ENCODE measurements around the gene ACOX3. TPM values are rescaled to one million over a fixed set of nuclear protein-coding genes. Genes with fewer than 3 reads are reported as not detected.

ACOX3 gene
- total and polyA plus RNA-seq, 4 donors = 11.4 to 24.6 (median 13.6) TPM

DNA sequence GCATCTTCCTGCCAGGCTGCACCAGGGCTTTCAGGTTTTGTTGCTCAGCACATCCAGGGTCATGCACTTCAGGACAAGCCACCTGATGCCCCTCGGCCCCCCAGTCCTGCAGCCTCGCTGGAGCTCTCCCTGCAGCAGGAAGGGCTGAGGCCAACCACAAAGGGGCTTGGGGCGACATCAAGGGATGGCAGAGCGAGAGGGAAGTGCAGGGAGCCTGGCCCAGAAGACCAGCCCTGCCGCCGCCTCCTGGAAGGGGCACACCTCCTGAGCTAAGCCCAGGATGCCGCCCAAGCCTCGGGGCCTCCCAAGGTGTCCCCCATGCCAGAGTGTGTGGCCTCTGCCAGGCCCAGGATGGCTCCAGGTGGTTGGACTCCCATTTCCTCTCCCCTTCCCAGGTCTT is 37.2 kb upstream of the ACOX3 start:
- Histone ChIP-seq H3K4me3 (ENCODE audit: low read depth in 1 of 3, low read length in 3 of 3) (no peak overlapping the region), H3K27me3 (ENCODE audit: control insufficient read depth in 4 of 4, insufficient read depth in 4 of 4, low read length in 3 of 4) (no peaks in the 10 kb centered on the region), H3K9me3 (ENCODE audit: control insufficient read depth in 4 of 4, low read length in 3 of 4) (no peaks in the 10 kb centered on the region), H3K9ac (ENCODE audit: low read depth in 1 of 2, low read length in 2 of 2) (no peak overlapping the region), H3K4me1 (ENCODE audit: control insufficient read depth in 4 of 4, insufficient read depth in 4 of 4, low read length in 3 of 4) (no peaks in the 10 kb centered on the region), H3K27ac (ENCODE audit: low read depth in 1 of 2, low read length in 2 of 2) (no peak overlapping the region), H3K36me3 (ENCODE audit: control insufficient read depth in 4 of 4, insufficient read depth in 3 of 4, low read depth in 1 of 4, low read length in 3 of 4) (peaks cover 0 to 15% (median 6%) of the 10 kb centered on the region in 4 donors)
- TF ChIP-seq, protein P1, sequence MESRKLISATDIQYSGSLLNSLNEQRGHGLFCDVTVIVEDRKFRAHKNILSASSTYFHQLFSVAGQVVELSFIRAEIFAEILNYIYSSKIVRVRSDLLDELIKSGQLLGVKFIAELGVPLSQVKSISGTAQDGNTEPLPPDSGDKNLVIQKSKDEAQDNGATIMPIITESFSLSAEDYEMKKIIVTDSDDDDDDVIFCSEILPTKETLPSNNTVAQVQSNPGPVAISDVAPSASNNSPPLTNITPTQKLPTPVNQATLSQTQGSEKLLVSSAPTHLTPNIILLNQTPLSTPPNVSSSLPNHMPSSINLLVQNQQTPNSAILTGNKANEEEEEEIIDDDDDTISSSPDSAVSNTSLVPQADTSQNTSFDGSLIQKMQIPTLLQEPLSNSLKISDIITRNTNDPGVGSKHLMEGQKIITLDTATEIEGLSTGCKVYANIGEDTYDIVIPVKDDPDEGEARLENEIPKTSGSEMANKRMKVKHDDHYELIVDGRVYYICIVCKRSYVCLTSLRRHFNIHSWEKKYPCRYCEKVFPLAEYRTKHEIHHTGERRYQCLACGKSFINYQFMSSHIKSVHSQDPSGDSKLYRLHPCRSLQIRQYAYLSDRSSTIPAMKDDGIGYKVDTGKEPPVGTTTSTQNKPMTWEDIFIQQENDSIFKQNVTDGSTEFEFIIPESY (IDR thresholded peaks at IDR 0.05) = no peak
- TF ChIP-seq EGR1 (IDR thresholded peaks at IDR 0.05; ENCODE audit: low read depth in 2 of 2) (no peak), RAD21 (IDR thresholded peaks at IDR 0.05) (no peak), YY1 (IDR thresholded peaks at IDR 0.05) (no peak), HNF4A (conservative IDR thresholded peaks at IDR 0.05) (no peak), HNF4G (IDR thresholded peaks at IDR 0.05) (no peak), TAF1 (conservative IDR thresholded peaks at IDR 0.05) (no peak), FOXA2 (IDR thresholded peaks at IDR 0.05) (no peak)
- TF ChIP-seq, protein P2, sequence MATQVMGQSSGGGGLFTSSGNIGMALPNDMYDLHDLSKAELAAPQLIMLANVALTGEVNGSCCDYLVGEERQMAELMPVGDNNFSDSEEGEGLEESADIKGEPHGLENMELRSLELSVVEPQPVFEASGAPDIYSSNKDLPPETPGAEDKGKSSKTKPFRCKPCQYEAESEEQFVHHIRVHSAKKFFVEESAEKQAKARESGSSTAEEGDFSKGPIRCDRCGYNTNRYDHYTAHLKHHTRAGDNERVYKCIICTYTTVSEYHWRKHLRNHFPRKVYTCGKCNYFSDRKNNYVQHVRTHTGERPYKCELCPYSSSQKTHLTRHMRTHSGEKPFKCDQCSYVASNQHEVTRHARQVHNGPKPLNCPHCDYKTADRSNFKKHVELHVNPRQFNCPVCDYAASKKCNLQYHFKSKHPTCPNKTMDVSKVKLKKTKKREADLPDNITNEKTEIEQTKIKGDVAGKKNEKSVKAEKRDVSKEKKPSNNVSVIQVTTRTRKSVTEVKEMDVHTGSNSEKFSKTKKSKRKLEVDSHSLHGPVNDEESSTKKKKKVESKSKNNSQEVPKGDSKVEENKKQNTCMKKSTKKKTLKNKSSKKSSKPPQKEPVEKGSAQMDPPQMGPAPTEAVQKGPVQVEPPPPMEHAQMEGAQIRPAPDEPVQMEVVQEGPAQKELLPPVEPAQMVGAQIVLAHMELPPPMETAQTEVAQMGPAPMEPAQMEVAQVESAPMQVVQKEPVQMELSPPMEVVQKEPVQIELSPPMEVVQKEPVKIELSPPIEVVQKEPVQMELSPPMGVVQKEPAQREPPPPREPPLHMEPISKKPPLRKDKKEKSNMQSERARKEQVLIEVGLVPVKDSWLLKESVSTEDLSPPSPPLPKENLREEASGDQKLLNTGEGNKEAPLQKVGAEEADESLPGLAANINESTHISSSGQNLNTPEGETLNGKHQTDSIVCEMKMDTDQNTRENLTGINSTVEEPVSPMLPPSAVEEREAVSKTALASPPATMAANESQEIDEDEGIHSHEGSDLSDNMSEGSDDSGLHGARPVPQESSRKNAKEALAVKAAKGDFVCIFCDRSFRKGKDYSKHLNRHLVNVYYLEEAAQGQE (IDR thresholded peaks at IDR 0.05) = no peak
- TF ChIP-seq, protein P3, sequence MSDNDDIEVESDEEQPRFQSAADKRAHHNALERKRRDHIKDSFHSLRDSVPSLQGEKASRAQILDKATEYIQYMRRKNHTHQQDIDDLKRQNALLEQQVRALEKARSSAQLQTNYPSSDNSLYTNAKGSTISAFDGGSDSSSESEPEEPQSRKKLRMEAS (IDR thresholded peaks at IDR 0.05) = no peak
- TF ChIP-seq, protein P4, sequence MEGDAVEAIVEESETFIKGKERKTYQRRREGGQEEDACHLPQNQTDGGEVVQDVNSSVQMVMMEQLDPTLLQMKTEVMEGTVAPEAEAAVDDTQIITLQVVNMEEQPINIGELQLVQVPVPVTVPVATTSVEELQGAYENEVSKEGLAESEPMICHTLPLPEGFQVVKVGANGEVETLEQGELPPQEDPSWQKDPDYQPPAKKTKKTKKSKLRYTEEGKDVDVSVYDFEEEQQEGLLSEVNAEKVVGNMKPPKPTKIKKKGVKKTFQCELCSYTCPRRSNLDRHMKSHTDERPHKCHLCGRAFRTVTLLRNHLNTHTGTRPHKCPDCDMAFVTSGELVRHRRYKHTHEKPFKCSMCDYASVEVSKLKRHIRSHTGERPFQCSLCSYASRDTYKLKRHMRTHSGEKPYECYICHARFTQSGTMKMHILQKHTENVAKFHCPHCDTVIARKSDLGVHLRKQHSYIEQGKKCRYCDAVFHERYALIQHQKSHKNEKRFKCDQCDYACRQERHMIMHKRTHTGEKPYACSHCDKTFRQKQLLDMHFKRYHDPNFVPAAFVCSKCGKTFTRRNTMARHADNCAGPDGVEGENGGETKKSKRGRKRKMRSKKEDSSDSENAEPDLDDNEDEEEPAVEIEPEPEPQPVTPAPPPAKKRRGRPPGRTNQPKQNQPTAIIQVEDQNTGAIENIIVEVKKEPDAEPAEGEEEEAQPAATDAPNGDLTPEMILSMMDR (IDR thresholded peaks at IDR 0.05; ENCODE audit: low read depth, low read length, missing input control) = no peak
- 95% methylated on average over 8 of the region's 8 CpGs for WGBS
- no peak for DNase-seq (ENCODE audit: low spot score)

DNA sequence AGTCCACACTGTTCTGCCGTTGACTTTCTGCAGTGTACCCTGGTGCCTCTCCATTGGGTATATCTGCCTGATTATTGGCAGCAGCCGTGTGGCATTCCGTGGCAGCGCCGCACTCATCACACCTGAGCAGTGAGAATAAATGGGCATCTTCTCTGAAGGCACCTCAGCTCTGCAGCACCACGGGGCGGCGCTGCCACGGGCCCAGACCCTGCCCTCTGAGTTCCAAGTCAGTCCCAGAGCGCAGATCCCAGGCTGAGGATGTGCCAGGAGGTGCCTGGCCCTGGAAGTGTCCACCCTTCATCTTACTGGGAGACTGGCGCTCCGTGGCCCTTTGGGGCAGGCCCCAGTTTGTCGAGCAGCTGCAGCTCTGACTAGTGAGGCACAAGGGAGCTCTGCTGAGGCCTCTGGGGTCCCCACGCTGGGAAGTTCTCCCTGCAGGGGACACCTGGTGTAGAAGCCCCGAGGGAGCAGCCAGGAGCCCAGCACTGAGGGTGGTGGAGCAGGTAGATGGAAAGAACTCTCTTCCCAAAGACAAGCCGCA is 36.6 kb upstream of the ACOX3 start:
- WGBS = 95% methylated on average over 16 of the region's 16 CpGs
- TF ChIP-seq, protein P3 (IDR thresholded peaks at IDR 0.05) = no peak
- TF ChIP-seq JUND (IDR thresholded peaks at IDR 0.05) (no peak), FOXA2 (IDR thresholded peaks at IDR 0.05) (no peak), GABPA (IDR thresholded peaks at IDR 0.05 in 1 of 2, conservative IDR thresholded peaks at IDR 0.05 in 1 of 2) (no peak), FOXA1 (IDR thresholded peaks at IDR 0.05) (no peak), RAD21 (IDR thresholded peaks at IDR 0.05) (no peak), HNF4A (conservative IDR thresholded peaks at IDR 0.05) (no peak), HNF4G (IDR thresholded peaks at IDR 0.05) (no peak), RXRA (IDR thresholded peaks at IDR 0.05) (no peak), YY1 (IDR thresholded peaks at IDR 0.05) (no peak), SP1 (IDR thresholded peaks at IDR 0.05) (no peak)
- TF ChIP-seq, protein P5, sequence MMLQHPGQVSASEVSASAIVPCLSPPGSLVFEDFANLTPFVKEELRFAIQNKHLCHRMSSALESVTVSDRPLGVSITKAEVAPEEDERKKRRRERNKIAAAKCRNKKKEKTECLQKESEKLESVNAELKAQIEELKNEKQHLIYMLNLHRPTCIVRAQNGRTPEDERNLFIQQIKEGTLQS (IDR thresholded peaks at IDR 0.05) = no peak
- TF ChIP-seq, protein P2 (IDR thresholded peaks at IDR 0.05) = no peak
- TF ChIP-seq, protein P4 (IDR thresholded peaks at IDR 0.05; ENCODE audit: low read depth, low read length, missing input control) = no peak

More for the DNA sequence above, 36.6 kb upstream of the ACOX3 start:
- Histone ChIP-seq H3K27me3 (ENCODE audit: control insufficient read depth in 4 of 4, insufficient read depth in 4 of 4, low read length in 3 of 4) (no peaks in the 10 kb centered on the region), H3K4me1 (ENCODE audit: control insufficient read depth in 4 of 4, insufficient read depth in 4 of 4, low read length in 3 of 4) (no peaks in the 10 kb centered on the region), H3K9ac (ENCODE audit: low read depth in 1 of 2, low read length in 2 of 2) (no peak overlapping the region), H3K4me3 (ENCODE audit: low read depth in 1 of 3, low read length in 3 of 3) (no peak overlapping the region), H3K9me3 (ENCODE audit: control insufficient read depth in 4 of 4, low read length in 3 of 4) (no peaks in the 10 kb centered on the region), H3K36me3 (ENCODE audit: control insufficient read depth in 4 of 4, insufficient read depth in 3 of 4, low read depth in 1 of 4, low read length in 3 of 4) (peaks cover 0 to 15% (median 6%) of the 10 kb centered on the region in 4 donors), H3K27ac (ENCODE audit: low read depth in 1 of 2, low read length in 2 of 2) (no peak overlapping the region)
- DNase-seq (ENCODE audit: low spot score) = no peak

Data from liver (tissue), 9 donors.